Kidney epithelial cell (primary cell): ENCODE results near the gene NCKAP5L. TPM values are rescaled to one million over a fixed set of nuclear protein-coding genes. Genes with fewer than 3 reads are reported as not detected.

Experiments used
- DNase-seq: peaks from one replicate; pipeline ENCODE4 v3.0.0-alpha.2; 2010; ENCODE audit warnings: low read depth
- H3K27me3 ChIP-seq: 2 replicates; pipeline ENCODE4 v1.6.0; 2011; ENCODE audit warnings: low read length; ENCODE audit not compliant: control insufficient read depth, insufficient read depth
- H3K36me3 ChIP-seq: 2 replicates; pipeline ENCODE4 v1.5.1; 2011; ENCODE audit warnings: low read length; ENCODE audit not compliant: control insufficient read depth, insufficient read depth
- H3K4me3 ChIP-seq: 2 replicates; pipeline ENCODE4 v1.5.1; 2011; ENCODE audit warnings: low read depth, mild to moderate bottlenecking, control low read depth, low read length
- total RNA-seq: library from RNA; depleted of rRNA; stranded (reverse); fragments of >200 nt; gene quantifications from 2 replicates; pipeline ENCODE4 v1.2.3, GENCODE V29; 2015
- TF ChIP-seq, protein P1 (sequence below): IDR thresholded peaks from 2 replicates; pipeline ENCODE4 v1.5.1; 2011; ENCODE audit warnings: mild to moderate bottlenecking, moderate library complexity, low read length, control low read depth, inconsistent platforms; ENCODE audit not compliant: insufficient read depth, poor library complexity, severe bottlenecking

The NCKAP5L gene
- total RNA-seq, 1 donor from 2014 or later: 24.1 TPM

DNA sequence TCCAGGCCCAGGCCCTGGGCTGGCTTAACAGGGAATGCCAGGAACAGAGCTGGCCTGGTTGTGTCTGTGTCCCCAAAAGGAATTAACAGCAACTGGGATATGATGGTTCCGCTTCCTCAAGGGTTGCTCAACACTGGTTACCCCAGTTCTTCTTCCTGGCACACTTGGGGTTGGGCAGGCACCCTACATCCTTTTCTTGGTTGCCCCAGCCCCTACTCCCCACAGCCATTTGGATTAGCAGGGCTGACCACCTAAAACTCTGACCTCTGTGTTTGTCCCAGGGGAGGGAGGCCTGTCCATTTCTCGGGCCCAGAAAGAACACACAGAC is 30.8 kb downstream of the NCKAP5L start:
- H3K4me3 ChIP-seq: no peak overlapping the region
- peaks cover 3% of the 10 kb centered on the region for H3K36me3 ChIP-seq
- H3K27me3 ChIP-seq: no peaks in the 10 kb centered on the region
- DNase-seq: no peak
- TF ChIP-seq, protein P1, sequence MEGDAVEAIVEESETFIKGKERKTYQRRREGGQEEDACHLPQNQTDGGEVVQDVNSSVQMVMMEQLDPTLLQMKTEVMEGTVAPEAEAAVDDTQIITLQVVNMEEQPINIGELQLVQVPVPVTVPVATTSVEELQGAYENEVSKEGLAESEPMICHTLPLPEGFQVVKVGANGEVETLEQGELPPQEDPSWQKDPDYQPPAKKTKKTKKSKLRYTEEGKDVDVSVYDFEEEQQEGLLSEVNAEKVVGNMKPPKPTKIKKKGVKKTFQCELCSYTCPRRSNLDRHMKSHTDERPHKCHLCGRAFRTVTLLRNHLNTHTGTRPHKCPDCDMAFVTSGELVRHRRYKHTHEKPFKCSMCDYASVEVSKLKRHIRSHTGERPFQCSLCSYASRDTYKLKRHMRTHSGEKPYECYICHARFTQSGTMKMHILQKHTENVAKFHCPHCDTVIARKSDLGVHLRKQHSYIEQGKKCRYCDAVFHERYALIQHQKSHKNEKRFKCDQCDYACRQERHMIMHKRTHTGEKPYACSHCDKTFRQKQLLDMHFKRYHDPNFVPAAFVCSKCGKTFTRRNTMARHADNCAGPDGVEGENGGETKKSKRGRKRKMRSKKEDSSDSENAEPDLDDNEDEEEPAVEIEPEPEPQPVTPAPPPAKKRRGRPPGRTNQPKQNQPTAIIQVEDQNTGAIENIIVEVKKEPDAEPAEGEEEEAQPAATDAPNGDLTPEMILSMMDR: no peak

DNA sequence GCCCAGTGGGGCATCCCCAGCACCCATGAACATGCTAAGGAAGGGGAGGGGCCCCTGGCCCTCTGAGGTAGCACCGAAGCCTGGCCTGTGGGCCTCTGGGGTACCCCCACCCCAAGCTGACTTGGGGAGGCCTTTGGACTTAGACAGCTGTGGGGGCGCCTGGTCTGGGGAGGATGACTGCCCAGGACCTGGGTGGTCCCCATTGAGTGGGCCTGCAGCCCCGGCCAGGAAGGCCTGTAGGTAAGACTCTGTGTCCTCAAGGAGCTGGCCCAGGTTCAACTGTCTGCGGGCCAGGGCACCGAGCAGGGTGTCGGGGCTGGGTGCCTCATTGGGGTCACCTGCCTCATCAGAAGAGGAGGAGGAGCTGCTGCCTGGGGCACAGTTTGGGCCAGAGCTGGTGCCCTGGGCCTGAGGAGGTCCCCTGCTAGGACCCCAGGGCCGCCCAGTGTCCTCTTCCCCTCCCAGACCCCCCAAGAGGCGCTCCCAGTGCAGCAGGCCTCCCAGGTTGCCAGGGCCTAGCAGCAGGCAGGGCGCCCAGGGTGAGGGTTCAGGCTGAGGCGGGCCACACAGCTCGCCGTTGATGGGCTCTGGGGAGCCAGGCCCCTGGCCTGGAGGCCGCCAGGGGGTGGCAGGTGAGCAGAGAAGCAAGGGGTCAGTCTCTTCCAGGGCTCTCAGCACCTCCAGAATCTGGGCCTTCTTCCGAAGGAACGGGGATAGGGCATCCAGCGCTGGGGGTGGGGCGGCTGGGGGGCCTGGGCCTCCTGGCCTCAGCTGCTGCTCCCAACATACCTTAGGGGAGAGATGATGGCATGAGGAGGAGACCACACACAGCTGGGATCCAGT is 31.4 kb downstream of the NCKAP5L start:
- Histone ChIP-seq H3K27me3 (no peaks in the 10 kb centered on the region), H3K4me3 (no peak overlapping the region), H3K36me3 (peaks cover 3% of the 10 kb centered on the region)
- DNase-seq: no peak
- TF ChIP-seq, protein P1: no peak

DNA sequence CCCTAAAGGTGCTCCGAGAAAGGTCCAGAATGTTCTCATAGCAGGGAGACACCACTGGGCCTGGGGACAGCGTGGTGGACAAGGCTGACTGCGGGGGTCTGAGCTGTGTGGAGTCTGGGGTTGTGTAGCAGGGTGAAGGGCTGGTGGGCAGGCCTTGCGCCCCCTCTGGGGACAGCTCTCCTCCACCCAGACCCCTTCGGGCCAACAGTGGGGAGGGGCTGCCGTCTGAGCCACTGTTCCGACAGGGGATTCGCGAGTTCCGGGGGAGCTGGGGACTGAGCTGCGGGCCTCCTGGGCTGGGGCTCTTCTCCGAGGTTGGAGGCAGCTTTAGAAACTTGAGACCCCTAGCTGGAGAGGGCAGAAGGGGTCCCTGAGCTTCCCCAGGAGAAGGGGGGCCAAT is 32.1 kb downstream of the NCKAP5L start:
- Histone ChIP-seq H3K36me3 (peaks cover 3% of the 10 kb centered on the region), H3K4me3 (no peak overlapping the region)

DNA sequence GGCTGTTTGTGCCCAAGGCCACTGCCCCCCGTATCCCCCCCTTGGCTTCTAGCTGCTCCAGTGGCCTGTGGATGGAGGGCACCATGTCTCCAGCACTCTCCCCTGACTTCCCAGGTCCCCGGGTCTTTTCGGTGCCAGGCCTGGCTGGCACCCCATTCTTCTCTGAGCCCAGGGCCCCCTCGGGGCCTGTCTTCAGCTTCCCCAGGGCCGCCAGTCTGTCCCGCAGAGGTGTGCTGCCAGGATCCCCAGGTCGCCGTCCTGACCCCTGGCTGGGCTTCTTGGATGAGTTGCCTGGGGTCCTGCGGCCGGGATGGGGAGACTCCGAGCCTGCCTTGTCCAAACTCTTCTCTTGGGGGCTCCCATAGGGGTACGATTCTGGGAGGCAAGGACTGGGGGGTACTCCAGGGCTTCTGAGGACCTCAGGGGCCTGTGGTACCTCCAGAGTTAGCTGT is 32.5 kb downstream of the NCKAP5L start:
- peaks cover 3% of the 10 kb centered on the region for H3K36me3 ChIP-seq
- TF ChIP-seq, protein P1: no peak

More for the DNA sequence above, 32.1 kb downstream of the NCKAP5L start:
- H3K27me3 ChIP-seq: no peaks in the 10 kb centered on the region
- DNase-seq: no peak
- TF ChIP-seq, protein P1: no peak

DNA sequence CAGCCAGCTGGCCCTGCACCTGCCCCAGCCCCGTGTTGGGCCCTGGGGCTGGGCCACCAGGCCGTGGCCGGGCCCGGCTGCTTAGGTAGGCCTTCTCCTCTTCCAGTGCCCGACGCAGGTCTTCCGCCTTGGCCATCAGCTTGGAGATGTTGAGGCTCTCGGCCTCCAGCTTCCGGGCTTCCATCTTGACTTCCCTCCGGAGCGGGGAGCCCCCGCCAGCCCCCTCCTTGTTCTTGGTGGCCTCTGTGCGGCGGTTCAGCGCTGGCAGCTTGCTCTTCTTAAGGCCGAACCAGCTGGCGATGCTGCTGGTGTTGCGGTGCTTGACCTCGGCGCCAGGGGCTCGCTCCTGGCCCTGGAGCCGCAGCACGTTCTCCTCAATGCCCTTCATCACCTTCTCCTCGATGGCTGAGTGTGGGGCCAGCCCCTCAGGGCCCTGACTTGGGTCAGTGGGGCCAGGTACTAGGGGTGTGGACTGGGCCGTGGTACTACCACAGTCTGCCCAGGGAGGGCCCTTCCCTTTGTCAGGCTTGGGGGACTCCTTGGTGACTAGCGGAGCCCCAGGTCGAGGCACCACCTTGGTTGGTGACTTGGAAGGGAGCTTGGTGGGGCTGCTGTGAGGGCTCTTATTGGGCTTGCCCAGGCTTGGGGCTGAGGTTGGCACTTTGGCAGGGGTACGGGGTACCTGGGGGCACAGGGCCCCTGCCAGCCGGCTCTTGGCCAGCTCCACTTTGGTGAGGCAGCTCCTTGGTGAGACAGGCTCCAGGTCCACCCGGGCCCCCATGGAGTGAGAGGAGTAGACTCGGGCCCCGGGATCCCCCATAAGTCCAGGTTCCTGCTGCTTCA is 33.2 kb downstream of the NCKAP5L start:
- no peak for DNase-seq
- Histone ChIP-seq H3K4me3 (no peak overlapping the region), H3K27me3 (no peaks in the 10 kb centered on the region), H3K36me3 (peaks cover 3% of the 10 kb centered on the region)
- TF ChIP-seq, protein P1: no peak

More for the DNA sequence above, 32.5 kb downstream of the NCKAP5L start:
- Histone ChIP-seq H3K4me3 (no peak overlapping the region), H3K27me3 (no peaks in the 10 kb centered on the region)
- no peak for DNase-seq
